HG03432 (cell line): ENCODE results near the gene ST3GAL4.

Experiments used
- ATAC-seq: cut with Tn5 transposase; IDR thresholded peaks from one replicate; pipeline ENCODE4 v1.9.1; 2021; ENCODE audit warnings: mild to moderate bottlenecking, moderate library complexity; ENCODE audit not compliant: unreplicated experiment

Gene ST3GAL4

DNA sequence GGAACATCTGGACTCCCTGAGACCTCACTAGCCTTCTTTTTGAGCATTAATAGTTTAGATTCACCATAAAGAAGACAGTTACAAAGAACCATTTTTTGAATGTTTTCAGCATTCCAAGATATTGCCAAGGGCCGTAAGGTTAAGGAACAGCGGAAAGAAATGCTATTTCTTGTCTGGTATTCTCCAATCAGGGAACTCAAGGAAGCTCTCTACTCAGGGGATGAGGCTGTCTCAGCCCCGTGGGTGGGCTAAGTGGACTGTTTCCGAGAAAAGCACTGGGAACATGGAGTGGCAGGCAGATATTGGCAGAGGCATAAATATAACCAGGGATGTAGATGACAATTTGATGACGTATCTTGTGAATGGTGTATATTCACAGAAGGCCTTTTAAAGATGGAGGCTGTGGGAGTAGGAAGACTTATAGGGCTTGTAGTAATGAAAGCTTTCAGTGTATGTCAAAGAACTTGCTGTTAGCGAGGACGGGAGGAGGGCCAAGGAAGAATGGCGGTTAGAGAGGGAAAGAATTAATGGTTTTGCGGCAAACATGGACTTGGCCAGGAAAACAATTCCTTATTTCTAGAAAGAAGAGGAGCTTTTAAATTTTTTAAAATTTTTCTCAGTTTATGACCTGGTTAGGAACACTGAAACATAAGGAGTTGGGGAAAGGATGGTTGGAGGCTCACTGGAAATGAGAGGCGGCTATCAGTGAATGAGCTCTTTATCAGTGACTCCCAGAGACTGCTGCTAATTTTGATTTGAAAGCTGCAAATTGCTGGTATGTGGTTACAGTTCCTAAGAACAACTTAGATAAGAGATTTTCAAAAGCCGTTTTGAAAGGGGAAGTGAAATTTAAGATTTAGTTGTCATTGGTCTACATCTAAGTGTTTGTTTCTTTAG is 64.6 kb downstream of the ST3GAL4 start:
- ATAC-seq: peak; percentile 82

DNA sequence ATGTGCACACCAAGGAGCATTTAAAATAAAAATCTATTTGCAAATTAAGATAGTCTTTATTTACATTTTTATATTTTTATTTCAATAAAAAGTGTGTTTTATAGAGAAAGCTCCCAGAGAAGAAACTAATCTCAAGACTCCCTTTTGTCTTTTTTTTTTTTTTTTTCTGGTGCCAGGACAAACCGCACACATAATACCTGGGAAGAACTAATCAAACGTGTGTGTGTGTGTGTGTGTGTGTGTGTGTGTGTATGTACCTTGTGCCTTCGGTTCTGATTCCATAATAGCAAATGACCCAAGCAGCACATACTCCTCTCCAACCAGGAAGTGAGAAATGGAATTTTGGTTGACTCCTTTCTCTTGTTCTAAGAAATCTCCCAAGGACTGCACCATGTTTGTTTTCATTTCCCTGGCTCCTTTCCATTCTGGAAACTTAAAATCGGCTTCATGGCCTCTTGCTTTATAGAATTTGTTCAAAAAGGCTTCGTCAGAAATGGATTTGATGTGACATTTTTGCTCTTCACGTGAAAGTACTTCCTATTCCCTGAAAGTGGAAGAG is 65.3 kb downstream of the ST3GAL4 start:
- ATAC-seq: no peak

DNA sequence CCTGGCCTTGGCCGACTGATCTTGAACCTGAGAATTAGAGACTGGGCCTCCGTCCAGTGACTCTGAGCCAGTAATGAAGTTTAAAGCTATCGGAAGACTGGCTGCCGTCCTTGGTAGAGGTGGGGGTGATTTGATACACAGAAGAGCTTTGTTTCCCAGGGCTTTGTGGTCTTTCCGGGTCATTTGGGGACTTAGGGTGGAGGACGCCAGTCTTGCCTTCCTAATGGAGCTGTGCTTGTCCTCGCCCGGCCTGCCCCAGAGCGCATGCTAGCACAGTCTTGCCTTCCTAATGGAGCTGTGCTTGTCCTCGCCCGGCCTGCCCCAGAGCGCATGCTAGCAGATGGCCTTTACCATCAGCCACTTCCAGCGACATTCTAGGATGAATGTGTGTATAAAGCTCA is 65.8 kb downstream of the ST3GAL4 start:
- no peak for ATAC-seq

DNA sequence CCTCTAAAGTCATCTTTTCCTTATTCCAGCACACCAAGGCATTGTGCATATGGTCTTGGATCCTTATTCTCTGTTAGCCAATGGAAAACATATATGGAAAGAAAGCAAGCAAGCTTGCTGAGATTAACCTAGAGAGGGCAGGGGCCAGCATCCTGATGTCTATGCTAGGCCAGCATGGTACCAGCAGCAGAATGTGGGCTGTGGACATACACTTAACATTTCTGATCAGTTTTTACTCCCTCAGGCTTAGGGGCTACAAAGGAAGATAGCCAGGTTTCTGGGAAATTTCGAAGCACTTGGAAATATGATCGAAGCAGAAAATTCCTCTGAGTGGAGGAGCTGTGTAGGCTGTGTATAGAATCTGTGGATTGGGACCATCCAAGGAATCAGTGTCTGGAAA is 67.0 kb downstream of the ST3GAL4 start:
- ATAC-seq: no peak

- ATAC-seq: no peak
These were observed 67.7 kb downstream of the ST3GAL4 start for GRCh38 chr11:126423154-126423553.

GRCh38 chr11:126423743-126424142 is 68.3 kb downstream of the ST3GAL4 start:
- ATAC-seq: no peak

GRCh38 chr11:126424471-126425039 is 69.1 kb downstream of the ST3GAL4 start:
- ATAC-seq: no peak

DNA sequence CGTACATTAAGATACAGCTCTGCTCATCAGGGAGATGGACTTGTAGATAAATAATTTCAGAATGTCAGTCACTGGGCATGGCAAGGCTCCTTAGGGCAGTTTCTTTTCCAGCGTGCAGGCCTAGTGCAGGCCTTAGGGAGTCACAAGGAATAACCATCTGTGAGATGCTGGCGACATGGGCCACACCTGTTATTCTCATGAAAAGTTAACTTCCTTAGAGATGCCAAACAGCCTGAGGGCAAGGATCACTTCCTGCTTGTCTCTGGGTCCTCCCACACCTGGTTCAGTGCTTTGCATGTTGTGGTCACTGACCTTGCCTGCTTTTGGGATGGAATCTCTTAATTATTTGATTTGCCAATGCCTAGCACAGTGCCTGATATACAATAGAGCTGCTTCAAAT is 70.6 kb downstream of the ST3GAL4 start:
- no peak for ATAC-seq

DNA sequence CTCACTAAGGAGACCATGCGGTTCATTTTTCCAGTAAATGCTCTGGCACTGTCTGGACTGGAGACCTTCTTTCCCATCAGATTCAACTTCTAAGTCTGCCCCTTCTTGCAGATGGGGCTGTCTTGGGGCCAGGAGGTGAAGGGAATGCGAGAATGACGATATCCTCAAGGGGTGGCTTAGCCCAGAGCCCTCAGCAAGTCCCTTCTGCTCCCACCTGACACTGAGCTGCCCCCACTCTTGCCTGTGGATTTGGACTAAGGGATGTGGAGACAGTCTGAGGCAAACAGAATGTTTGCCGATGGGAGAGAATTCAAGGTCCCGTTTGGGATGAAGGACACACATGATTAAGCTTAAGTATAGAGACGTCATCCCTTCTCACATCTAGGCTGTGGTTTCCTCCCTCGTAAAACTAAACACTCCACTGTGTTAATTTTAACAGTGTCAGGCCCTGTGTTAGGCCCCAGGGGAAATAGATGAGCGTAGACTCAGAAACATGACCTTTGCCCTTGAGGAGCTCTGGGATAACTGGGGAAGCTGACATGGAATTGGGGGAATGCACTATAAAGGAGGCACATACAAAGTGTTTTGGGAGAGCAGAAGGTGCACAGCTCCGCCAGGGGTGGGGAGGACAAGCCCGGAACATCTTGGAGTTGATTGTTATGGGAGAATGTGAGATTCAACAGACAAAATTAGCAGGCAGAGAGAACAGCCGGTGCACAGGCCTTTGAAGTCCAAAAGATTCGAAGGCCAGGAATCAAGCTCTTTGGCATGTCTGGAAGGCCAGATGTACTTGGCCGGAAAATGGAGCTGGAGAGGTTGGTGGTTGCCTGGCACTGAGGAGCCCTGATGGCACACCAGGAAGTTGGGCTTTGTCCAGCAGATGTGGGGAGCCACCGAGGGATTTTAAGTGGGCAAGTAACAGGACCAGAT is 71.6 kb downstream of the ST3GAL4 start:
- ATAC-seq: peak; percentile 87

GRCh38 chr11:126430581-126431335 is 75.3 kb downstream of the ST3GAL4 start:
- ATAC-seq: no peak

DNA sequence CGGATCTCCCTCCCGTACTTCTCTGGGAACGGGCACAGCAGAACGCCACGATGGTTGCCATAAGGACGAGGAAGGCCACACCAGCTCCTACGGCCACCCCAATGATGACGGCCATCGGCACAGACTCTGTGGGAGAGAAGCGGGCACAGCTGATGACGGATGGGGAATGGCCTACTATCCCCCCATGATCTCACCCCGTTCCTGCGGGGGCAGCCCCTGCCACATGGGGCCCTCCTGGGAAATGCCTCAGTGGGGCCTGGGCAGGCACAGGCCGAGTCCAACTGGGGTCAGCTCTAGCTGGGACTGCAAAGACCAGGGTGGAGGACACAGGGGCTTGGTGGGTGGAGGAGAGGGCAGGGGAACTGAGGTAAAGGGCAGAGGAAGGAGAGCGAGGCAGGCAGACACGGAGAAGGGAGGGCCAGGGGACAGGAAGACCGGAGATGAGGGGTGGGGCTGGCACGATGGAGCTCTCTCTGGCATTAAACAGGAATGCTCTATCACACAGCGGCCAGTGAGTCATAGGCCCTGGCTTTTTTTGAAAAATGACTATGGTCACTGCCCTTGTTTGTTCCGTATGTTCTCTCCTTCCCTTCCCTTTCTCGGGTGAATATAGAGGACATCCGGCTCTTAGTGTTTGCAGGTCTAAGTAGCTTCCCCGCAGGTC is 76.0 kb downstream of the ST3GAL4 start:
- ATAC-seq: no peak

DNA sequence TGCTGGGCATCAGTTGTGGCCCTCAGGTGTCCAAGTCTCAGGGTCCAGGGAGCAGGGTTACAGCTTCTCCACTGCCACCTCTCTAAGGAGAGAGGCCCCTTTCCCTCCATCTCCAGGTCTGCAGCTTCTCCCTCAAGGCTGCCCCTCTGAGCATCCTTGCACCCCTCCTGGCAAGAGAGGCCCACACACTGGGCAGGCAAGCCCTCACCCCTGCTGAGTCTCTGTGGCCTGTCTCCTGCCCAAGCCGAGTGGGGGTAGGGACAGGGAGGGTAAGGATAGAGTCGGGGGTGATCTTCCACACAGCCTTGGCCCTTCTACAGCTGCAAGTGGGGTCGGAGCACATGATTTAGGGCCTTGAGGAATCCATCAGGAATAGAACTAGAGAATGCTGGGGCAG is 76.6 kb downstream of the ST3GAL4 start:
- ATAC-seq: no peak

DNA sequence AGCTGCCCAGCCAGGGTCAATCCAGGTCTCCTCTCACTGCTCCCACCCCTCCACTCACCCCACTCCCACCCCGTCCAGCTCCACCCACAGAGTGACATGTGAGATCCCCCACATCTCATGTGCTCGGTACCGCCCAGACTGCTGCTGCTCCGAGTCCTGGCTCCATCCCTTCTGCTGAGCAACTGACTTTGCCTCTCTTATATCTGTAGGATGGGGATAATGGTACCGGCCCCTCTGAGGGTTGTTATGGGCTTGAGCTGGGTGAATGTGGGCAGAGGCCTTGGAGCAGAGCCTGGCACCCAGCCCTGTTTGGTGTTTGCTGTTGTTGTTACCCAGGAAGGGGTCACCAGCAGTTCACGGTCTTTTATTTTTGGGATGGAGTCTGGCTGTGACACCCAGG is 77.0 kb downstream of the ST3GAL4 start:
- no peak for ATAC-seq

- no peak for ATAC-seq
These were observed 77.9 kb downstream of the ST3GAL4 start for GRCh38 chr11:126433244-126433846.

GRCh38 chr11:126433989-126434949 is 78.8 kb downstream of the ST3GAL4 start:
- no peak for ATAC-seq

DNA sequence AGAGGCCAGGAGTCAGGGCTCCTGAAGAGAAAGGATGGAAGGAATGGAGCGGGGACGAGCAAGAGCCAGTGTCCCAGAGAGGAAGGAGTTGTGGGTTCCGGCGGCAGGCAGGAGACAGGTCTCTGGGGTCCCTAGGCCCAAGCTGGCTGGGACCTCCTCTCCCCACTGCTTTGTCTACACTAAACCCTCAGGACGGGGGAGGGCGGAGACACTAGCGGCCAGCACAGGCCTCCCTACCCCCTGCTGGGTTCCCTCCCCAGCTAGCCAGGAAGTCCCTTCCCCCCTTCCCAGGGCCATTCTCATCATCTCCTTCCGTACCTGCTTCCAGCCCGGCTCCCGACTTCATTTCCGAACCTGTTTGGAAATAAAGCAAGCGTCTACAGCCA is 79.5 kb downstream of the ST3GAL4 start:
- ATAC-seq: no peak

GRCh38 chr11:126436209-126436755 is 80.8 kb downstream of the ST3GAL4 start:
- ATAC-seq: no peak

DNA sequence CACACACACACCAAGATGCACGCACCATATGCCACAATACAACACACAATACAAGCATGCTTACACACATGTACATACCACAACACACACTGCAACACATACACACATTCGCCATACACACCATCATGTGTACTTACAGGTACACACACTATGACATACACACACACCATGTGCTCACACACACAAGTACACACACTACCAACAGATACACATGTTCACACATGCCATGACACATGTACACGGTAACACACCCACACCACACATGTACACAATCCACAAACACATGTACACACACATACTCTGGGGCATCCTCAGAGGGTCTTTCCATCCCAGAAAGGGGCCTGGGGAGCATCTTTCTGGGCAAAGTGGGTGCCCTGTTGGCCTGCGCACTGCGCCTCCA is 82.2 kb downstream of the ST3GAL4 start:
- no peak for ATAC-seq
